Motor neuron (in vitro differentiated cells): ENCODE data around the gene LCN15. TPM values are rescaled to one million over a fixed set of nuclear protein-coding genes. Genes with fewer than 3 reads are reported as not detected.
"Not testable (repeated sequence)": the region's sequence is repeated elsewhere in the genome, so short reads cannot be mapped to it uniquely, and the experiment has no call there.

ENCODE experiments used
- ATAC-seq, 8 experiments: fragments of 200-7000 bp; cut with Tn5 transposase; replicated peaks in 6 of 8; 2 replicates each; pipeline ENCODE4 v1.8.0; 2021; ENCODE audit warnings: mild to moderate bottlenecking in 8 of 8, moderate library complexity in 8 of 8
- H3K27ac ChIP-seq, 2 donors: fragments of 250-450 bp; sonication (Bioruptor Pico); 2 replicates each; pipeline ENCODE4 v1.9.0; 2021; ENCODE audit warnings: antibody characterized with exemption in 2 of 2, mild to moderate bottlenecking in 2 of 2, moderate library complexity in 1 of 2
- H3K4me1 ChIP-seq, 2 donors: fragments of 250-450 bp; sonication (Bioruptor Pico); replicated peaks in 1 of 2; 2 replicates each; pipeline ENCODE4 v1.6.1; 2021; ENCODE audit warnings: antibody characterized with exemption in 2 of 2, mild to moderate bottlenecking in 2 of 2, moderate library complexity in 1 of 2
- H3K4me3 ChIP-seq, 5 donors: fragments of 250-450 bp; sonication (Bioruptor Pico); 2 replicates each; pipeline ENCODE4 v1.9.0; 2021; ENCODE audit warnings: antibody characterized with exemption in 5 of 5, mild to moderate bottlenecking in 5 of 5, moderate library complexity in 4 of 5
- WGBS, 10 experiments: fragments of 450-650 bp; shearing (Covaris generic); methylation state at CpG; one replicate each; pipeline ENCODE4 v1.0.0; 2022; 5-methylcytosine and 5-hydroxymethylcytosine counted together
- in situ Hi-C, 9 experiments: fragments of 400-800 bp; cut with MboI; loops; one replicate each; pipeline ENCODE4 v1.15.0; 2021; ENCODE audit warnings: low sequenced_read_pairs in 9 of 9, low pct_unique_long_range_greater_than_20kb in 2 of 9; ENCODE audit not compliant: unreplicated experiment in 9 of 9
- total RNA-seq, 8 experiments: library from RNA; unstranded; fragments of 300-600 nt; gene quantifications; 2 replicates each; pipeline versions ENCODE4 v1.2.3 to v1.2.4, GENCODE V29; 2022

The LCN15 gene
- total RNA-seq, 8 experiments from 2014 or later: 0.21 to 0.43 (median 0.23) TPM; not detected in 3

- Histone ChIP-seq H3K27ac (peak overlapping the region in 1 of 2 donors; percentile 40), H3K4me3 (peak overlapping the region; percentile 36 to 44 (median 42)), H3K4me1 (peaks cover 29 to 36% of the 10 kb centered on the region in 2 donors)
- peak; percentile 51 to 86 (median 81) for ATAC-seq
- in situ Hi-C loops: loop anchor here in 7 of 9 experiments (25.0 kb wide), 1 partner anchor 237 kb away; the partner anchor contains the start of genes ABCA2 (in 7 of the 7), FUT7 (in 7 of the 7) and NPDC1 (in 7 of the 7)
- WGBS, 10 experiments: 0% methylated on average over 1 to 6 of the region's 63 CpGs; no CpG with 5 or more reads in 7 of the 10 experiments
Measured at GRCh38 chr9:136799854-136800657, 35.7 kb upstream of the LCN15 start.

- WGBS, 10 experiments: 41 to 42% methylated on average over 6 to 11 of the region's 35 CpGs; no CpG with 5 or more reads in 8 of the 10 experiments
- peak overlapping the region in 1 of 2 donors; percentile 32 for H3K27ac ChIP-seq
- peak overlapping the region; percentile 36 to 44 (median 42) for H3K4me3 ChIP-seq
- ATAC-seq: peak in 5 of 8 experiments; percentile 3 to 35 (median 34)
- in situ Hi-C loops: loop anchor here in 7 of 9 experiments (25.0 kb wide), 1 partner anchor 238 kb away; the partner anchor contains the start of genes ABCA2 (in 7 of the 7), FUT7 (in 7 of the 7) and NPDC1 (in 7 of the 7)
- peaks cover 29 to 36% of the 10 kb centered on the region in 2 donors for H3K4me1 ChIP-seq
Measured at GRCh38 chr9:136799079-136799853, 34.9 kb upstream of the LCN15 start.

- in situ Hi-C loops: loop anchor here in 7 of 9 experiments (25.0 kb wide), 1 partner anchor 239 kb away; the partner anchor contains the start of genes ABCA2 (in 7 of the 7), FUT7 (in 7 of the 7) and NPDC1 (in 7 of the 7)
- no peak for ATAC-seq
- H3K27ac ChIP-seq: no peak overlapping the region
Measured at GRCh38 chr9:136798708-136799078, 34.4 kb upstream of the LCN15 start.

GRCh38 chr9:136796775-136797347 lies 32.5 kb upstream of the LCN15 start:
- 0 to 82% (median 19%) methylated on average over 1 to 3 of the region's 10 CpGs; no CpG with 5 or more reads in 4 of the 10 experiments for WGBS, 10 experiments
- not testable (repeated sequence) for H3K27ac ChIP-seq, ATAC-seq, H3K4me3 ChIP-seq
- H3K4me1 ChIP-seq: peaks cover 34 to 39% of the 10 kb centered on the region in 2 donors
- in situ Hi-C loops: loop anchor here in 7 of 9 experiments (25.0 kb wide), 1 partner anchor 240 kb away; the partner anchor contains the start of genes ABCA2 (in 7 of the 7), FUT7 (in 7 of the 7) and NPDC1 (in 7 of the 7)

More at GRCh38 chr9:136798708-136799078, 34.4 kb upstream of the LCN15 start:
- WGBS, 10 experiments: 100% methylated on average over 1 of the region's 6 CpGs; no CpG with 5 or more reads in 9 of the 10 experiments
- H3K4me3 ChIP-seq: no peak overlapping the region
- peaks cover 29 to 36% of the 10 kb centered on the region in 2 donors for H3K4me1 ChIP-seq

- Histone ChIP-seq H3K4me1 (peaks cover 32 to 36% of the 10 kb centered on the region in 2 donors), H3K4me3 (no peak within 1 kb of the TSS), H3K27ac (no peak within 1 kb of the TSS)
- 0 to 80% (median 41%) methylated on average over 1 to 5 of the region's 5 CpGs; no CpG with 5 or more reads in 4 of the 10 experiments for WGBS, 10 experiments
- in situ Hi-C loops: loop anchor here in 7 of 9 experiments (25.0 kb wide), 1 partner anchor 241 kb away; the partner anchor contains the start of genes ABCA2 (in 7 of the 7), FUT7 (in 7 of the 7) and NPDC1 (in 7 of the 7)
- no peak for ATAC-seq
Measured at GRCh38 chr9:136796238-136796774, 32.0 kb upstream of the LCN15 start, which contains the start of gene CCDC183. CCDC183 (plus strand) TSS chr9:136796338; CDS start chr9:136796398, 60 bp downstream.

GRCh38 chr9:136795000-136795348 lies 30.7 kb upstream of the LCN15 start:
- Histone ChIP-seq H3K4me1 (peaks cover 31 to 34% of the 10 kb centered on the region in 2 donors), H3K4me3 (no peak overlapping the region), H3K27ac (no peak overlapping the region)
- WGBS, 10 experiments: 52 to 100% (median 79%) methylated on average over 1 to 4 of the region's 6 CpGs; no CpG with 5 or more reads in 4 of the 10 experiments
- in situ Hi-C loops: loop anchor here in 7 of 9 experiments (25.0 kb wide), 1 partner anchor 242 kb away; the partner anchor contains the start of genes ABCA2 (in 7 of the 7), FUT7 (in 7 of the 7) and NPDC1 (in 7 of the 7)
- ATAC-seq: no peak

- WGBS, 10 experiments: 86 to 100% (median 94%) methylated on average over 1 to 10 of the region's 14 CpGs; no CpG with 5 or more reads in 4 of the 10 experiments
- no peak for ATAC-seq
- Histone ChIP-seq H3K4me3 (no peak overlapping the region), H3K27ac (no peak overlapping the region), H3K4me1 (peaks cover 30 to 31% of the 10 kb centered on the region in 2 donors)
- in situ Hi-C loops: loop anchor here in 7 of 9 experiments (25.0 kb wide), 1 partner anchor 243 kb away; the partner anchor contains the start of genes ABCA2 (in 7 of the 7), FUT7 (in 7 of the 7) and NPDC1 (in 7 of the 7)
Measured at GRCh38 chr9:136794281-136794999, 30.1 kb upstream of the LCN15 start.

DNA sequence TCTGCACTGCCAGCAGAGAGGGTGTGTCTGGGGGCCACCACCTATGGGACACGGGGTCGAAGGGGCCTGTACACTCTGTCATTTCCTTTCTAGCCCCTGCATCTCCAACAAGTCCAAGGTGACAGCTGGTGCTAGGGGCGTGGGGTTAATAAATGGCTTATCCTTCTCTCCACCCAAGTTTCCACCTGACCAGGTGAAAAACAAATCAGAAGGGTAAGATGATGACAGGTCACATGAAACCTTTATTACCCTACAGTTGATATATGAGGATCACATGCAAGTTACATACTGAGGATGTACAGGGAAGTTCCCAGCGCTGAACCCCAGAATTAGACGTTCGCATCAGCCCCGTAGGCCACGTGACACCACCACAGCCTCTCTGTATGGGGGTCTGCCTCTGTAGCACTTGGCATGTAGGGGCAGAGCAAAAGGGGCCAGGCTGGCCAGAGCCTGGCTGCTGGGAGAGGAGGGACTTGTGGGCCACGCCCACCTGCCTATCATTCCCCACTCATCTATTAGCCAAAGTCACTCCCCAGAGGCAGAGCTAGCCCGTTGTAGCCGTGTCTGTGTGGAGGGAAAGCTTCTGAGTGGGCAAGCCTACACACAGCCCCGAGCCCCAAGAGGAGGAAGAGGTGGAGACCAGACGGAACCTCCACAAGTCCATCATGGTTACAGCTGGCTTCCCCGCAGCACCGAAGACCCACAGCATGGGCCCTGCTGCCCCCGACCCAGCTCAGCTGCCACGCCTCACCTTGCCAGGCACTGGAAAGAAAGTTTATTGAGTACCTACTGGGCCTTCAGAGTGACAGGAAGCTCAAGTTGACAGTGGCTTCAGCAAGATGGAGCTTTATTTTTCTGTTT lies 29.0 kb upstream of the LCN15 start:
- Histone ChIP-seq H3K4me3 (no peak overlapping the region), H3K4me1 (peaks cover 25 to 28% of the 10 kb centered on the region in 2 donors), H3K27ac (no peak overlapping the region)
- in situ Hi-C loops: loop anchor here in 7 of 9 experiments (25.0 kb wide), 1 partner anchor 244 kb away; the partner anchor contains the start of genes ABCA2 (in 7 of the 7), FUT7 (in 7 of the 7) and NPDC1 (in 7 of the 7)
- no peak for ATAC-seq
- 66 to 88% (median 82%) methylated on average over 3 to 9 of the region's 17 CpGs; no CpG with 5 or more reads in 7 of the 10 experiments for WGBS, 10 experiments

GRCh38 chr9:136792321-136793085 lies 28.2 kb upstream of the LCN15 start:
- WGBS, 10 experiments: 75 to 100% (median 89%) methylated on average over 1 to 8 of the region's 15 CpGs; no CpG with 5 or more reads in 5 of the 10 experiments
- Histone ChIP-seq H3K27ac (no peak overlapping the region), H3K4me1 (peaks cover 24 to 31% of the 10 kb centered on the region in 2 donors), H3K4me3 (peak overlapping the region in 2 of 5 donors; percentile 77 to 85)
- ATAC-seq: no peak
- in situ Hi-C loops: loop anchor here in 7 of 9 experiments (25.0 kb wide), 1 partner anchor 245 kb away; the partner anchor contains the start of genes ABCA2 (in 7 of the 7), FUT7 (in 7 of the 7) and NPDC1 (in 7 of the 7)
